Prostate gland (tissue), 2 donors: ENCODE data around the gene LRRC14B. TPM values are rescaled to one million over a fixed set of nuclear protein-coding genes. Genes with fewer than 3 reads are reported as not detected.

Experiments
- DNase-seq: peaks from one replicate; pipeline ENCODE4 v3.0.0-alpha.2; 2019; ENCODE audit warnings: low spot score
- H3K27ac ChIP-seq, 2 donors: fragments of 200-600 bp; sonication (generic); 2 replicates each; pipeline ENCODE4 v1.5.1; 2017 to 2019
- H3K27me3 ChIP-seq: fragments of 200-600 bp; sonication (generic); replicated peaks from 2 replicates; pipeline ENCODE4 v1.5.1; 2019; ENCODE audit not compliant: insufficient read depth
- H3K36me3 ChIP-seq, 2 donors: fragments of 200-600 bp; sonication (generic); 1 replicate in 1 of 2; 2 replicates in 1 of 2; pipeline versions ENCODE4 v1.5.1 to v1.8.1; 2017 to 2019
- H3K4me1 ChIP-seq: fragments of 200-600 bp; sonication (generic); replicated peaks from 2 replicates; pipeline ENCODE4 v1.5.1; 2019
- H3K4me3 ChIP-seq, 2 donors: fragments of 200-600 bp; sonication (generic); 2 replicates each; pipeline ENCODE4 v1.5.1; 2017 to 2019
- H3K9me3 ChIP-seq: fragments of 200-600 bp; sonication (generic); 2 replicates; pipeline ENCODE4 v1.5.1; 2017
- CTCF ChIP-seq, 4 experiments: fragments of 200-600 bp in 2 of 4; fragments of 450-650 bp in 2 of 4; sonication (generic) in 2 of 4; IDR thresholded peaks; 1 replicate in 3 of 4; 2 replicates in 1 of 4; pipeline ENCODE4 v1.5.1; 2016 to 2019; ENCODE audit warnings: antibody characterized with exemption in 4 of 4, mild to moderate bottlenecking in 2 of 4, moderate library complexity in 2 of 4
- POLR2A ChIP-seq: fragments of 450-650 bp; IDR thresholded peaks from one replicate; pipeline ENCODE4 v1.6.1; 2016; ENCODE audit warnings: antibody characterized with exemption, mild to moderate bottlenecking
- POLR2AphosphoS5 ChIP-seq: sonication (generic); formaldehyde crosslinking; IDR thresholded peaks from one replicate; pipeline ENCODE4 v1.6.1; 2017; ENCODE audit warnings: antibody characterized with exemption
- WGBS: methylation state at CpG from one replicate; pipeline ENCODE4 v1.1.5; 2018; 5-methylcytosine and 5-hydroxymethylcytosine counted together
- intact Hi-C: fragments of 100-400 bp; cut with DNase I; formaldehyde crosslinking; loops from one replicate; pipeline ENCODE4 v1.14.2; 2022
- total RNA-seq, 2 donors: library from RNA; depleted of rRNA; stranded (reverse); fragments of >200 nt; gene quantifications; one replicate each; pipeline ENCODE4 v1.1.0, GENCODE V29; 2016

Gene LRRC14B
- total RNA-seq = 1 to 10 TPM in 1 of 2 donors, not detected in 1; 1.0 TPM

DNA sequence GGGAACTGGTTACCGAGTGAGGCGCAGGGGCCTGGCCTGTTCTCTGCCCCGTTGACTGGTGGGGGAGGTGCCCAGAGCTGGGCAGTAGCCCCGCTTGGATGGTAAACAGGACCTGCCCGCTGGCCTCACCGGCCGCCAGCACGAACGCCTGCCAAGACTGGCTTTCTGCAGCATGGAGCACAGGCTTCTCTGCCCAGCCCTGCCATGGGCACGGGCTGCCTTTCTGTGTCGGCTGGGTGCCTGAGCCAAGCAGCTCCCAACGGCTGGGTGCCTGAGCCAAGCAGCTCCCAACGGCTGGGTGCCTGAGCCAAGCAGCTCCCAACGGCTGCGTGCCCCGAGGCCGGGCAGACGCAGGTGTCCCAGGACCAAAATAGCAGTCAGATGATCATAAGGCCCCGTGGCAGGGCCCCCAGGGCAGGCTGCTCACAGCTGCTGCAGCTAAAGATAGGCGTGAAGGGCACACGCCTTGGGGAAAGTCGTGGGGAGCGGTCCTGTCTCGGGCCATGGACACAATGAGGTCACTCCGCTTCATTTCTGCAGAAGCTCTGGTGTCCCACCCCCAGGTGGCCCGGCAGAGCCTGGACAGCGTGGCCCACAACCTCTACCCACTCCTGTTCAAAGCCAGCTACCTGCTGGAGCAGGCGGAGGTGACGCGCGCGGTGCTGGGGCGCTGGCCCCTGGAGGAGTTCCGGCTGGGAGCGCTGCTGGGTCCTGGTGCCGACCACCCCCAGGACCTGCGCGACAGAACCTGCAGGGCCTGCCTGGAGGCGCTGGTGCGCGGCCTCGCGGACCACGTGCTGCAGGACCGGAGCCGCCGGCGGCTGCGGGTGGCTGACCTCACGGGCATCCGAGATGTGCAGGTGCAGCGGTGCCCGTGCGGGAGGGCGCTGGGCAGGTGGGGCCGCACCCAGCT, at the start of gene LRRC14B:
LRRC14B (plus strand) TSS at position 460 of the 913 bp plus-strand sequence; CDS start at position 504, 44 bp downstream.
- H3K27ac ChIP-seq = peak within 1 kb of the TSS; percentile 36 to 58
- WGBS = 18% methylated on average over 47 of the region's 56 CpGs
- intact Hi-C loops = no loop called here
- no peaks in the 10 kb centered on the region for H3K36me3 ChIP-seq
- H3K27me3 ChIP-seq = no peaks in the 10 kb centered on the region
- H3K4me3 ChIP-seq = no peak within 1 kb of the TSS
- DNase-seq = peak; percentile 70
- H3K4me1 ChIP-seq = peaks cover 5% of the 10 kb centered on the region
- H3K9me3 ChIP-seq = no peaks in the 10 kb centered on the region
- peak; percentile 13 for TF ChIP-seq POLR2AphosphoS5
- peak in 1 of 4 experiments; percentile 8 for TF ChIP-seq CTCF (IDR thresholded peaks at IDR 0.05)
- no peak for TF ChIP-seq POLR2A

GRCh38 chr5:141761-142160, 49.5 kb upstream of the LRRC14B start:
- Histone ChIP-seq H3K4me1 (no peaks in the 10 kb centered on the region), H3K36me3 (no peaks in the 10 kb centered on the region), H3K4me3 (no peak overlapping the region), H3K27ac (no peak overlapping the region), H3K27me3 (no peaks in the 10 kb centered on the region), H3K9me3 (no peaks in the 10 kb centered on the region)
- WGBS = 84% methylated on average over 12 of the region's 12 CpGs
- intact Hi-C loops = no loop called here
- TF ChIP-seq POLR2AphosphoS5 (no peak), CTCF (IDR thresholded peaks at IDR 0.05) (no peak), POLR2A (no peak)
- DNase-seq = no peak

DNA sequence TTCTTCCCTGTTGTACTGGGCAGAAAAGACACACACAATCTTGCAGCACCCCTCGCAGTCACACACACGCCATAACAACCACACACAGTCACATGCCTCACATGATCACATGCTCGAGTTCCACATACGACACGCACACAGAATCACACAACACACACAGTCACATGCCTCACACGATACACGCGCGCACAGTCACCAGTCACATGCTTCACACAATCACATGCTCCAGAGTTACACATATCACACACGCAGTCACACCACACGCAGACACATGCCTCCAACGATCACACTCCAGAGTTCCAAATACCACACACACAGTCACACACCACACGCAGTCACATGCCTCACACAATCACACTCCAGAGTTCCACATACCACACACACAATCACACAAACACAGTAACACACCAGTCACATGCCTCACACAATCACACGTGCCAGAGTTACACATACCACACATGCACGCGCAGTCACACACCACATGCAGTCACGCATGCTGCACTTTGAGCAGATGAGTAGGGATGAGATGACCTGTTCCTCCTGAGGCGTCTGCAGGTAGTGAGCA, 49.0 kb upstream of the LRRC14B start:
- WGBS = 94% methylated on average over 18 of the region's 18 CpGs
- TF ChIP-seq POLR2AphosphoS5 (no peak), CTCF (IDR thresholded peaks at IDR 0.05) (no peak), POLR2A (no peak)
- Histone ChIP-seq H3K4me3 (no peak overlapping the region), H3K4me1 (no peaks in the 10 kb centered on the region), H3K27ac (no peak overlapping the region), H3K36me3 (no peaks in the 10 kb centered on the region), H3K9me3 (no peaks in the 10 kb centered on the region), H3K27me3 (no peaks in the 10 kb centered on the region)
- intact Hi-C loops = no loop called here
- DNase-seq = no peak

GRCh38 chr5:143041-143440, 48.3 kb upstream of the LRRC14B start:
- H3K4me3 ChIP-seq = no peak overlapping the region
- H3K27me3 ChIP-seq = no peaks in the 10 kb centered on the region
- H3K4me1 ChIP-seq = no peaks in the 10 kb centered on the region
- 97% methylated on average over 14 of the region's 17 CpGs for WGBS
- intact Hi-C loops = no loop called here
- no peak overlapping the region for H3K27ac ChIP-seq
- no peaks in the 10 kb centered on the region for H3K36me3 ChIP-seq
- no peaks in the 10 kb centered on the region for H3K9me3 ChIP-seq
- DNase-seq = no peak
- TF ChIP-seq POLR2AphosphoS5 (no peak), CTCF (IDR thresholded peaks at IDR 0.05) (no peak), POLR2A (no peak)
